Endometrial microvascular endothelial cells (primary cell): ENCODE results near the gene RPS6KA5. TPM values are rescaled to one million over a fixed set of nuclear protein-coding genes. Genes with fewer than 3 reads are reported as not detected.

Experiments
- in situ Hi-C: cut with HindIII; loops from 2 replicates; pipeline ENCODE4 v1.10.0; 2017; ENCODE audit warnings: low sequenced_read_pairs, low pct_unique_long_range_greater_than_20kb; ENCODE audit errors: inconsistent ontology term
- total RNA-seq: library from RNA; depleted of rRNA; stranded (reverse); fragments of >200 nt; gene quantifications from one replicate; pipeline ENCODE4 v1.2.3, GENCODE V29; 2015; ENCODE audit errors: inconsistent ontology term

The RPS6KA5 gene
- total RNA-seq, 1 donor from 2014 or later, result 2.5 TPM

GRCh38 chr14:90903101-90903500 lies 157.3 kb downstream of the RPS6KA5 start:
- in situ Hi-C loops, result loop anchor here (25.0 kb wide), 1 partner anchor 384 kb away; no protein-coding TSS in a partner anchor

- in situ Hi-C loops, result loop anchor here (25.0 kb wide), 1 partner anchor 387 kb away; no protein-coding TSS in a partner anchor
Measured at GRCh38 chr14:90900476-90901083, 159.9 kb downstream of the RPS6KA5 start.

GRCh38 chr14:90897022-90897421 lies 163.4 kb downstream of the RPS6KA5 start:
- in situ Hi-C loops, result no loop called here

GRCh38 chr14:90894241-90894640 lies 166.2 kb downstream of the RPS6KA5 start:
- in situ Hi-C loops, result no loop called here

GRCh38 chr14:90893510-90893909 lies 166.9 kb downstream of the RPS6KA5 start:
- in situ Hi-C loops, result no loop called here

GRCh38 chr14:90892970-90893369 lies 167.5 kb downstream of the RPS6KA5 start:
- in situ Hi-C loops, result no loop called here

GRCh38 chr14:90891326-90891725 lies 169.1 kb downstream of the RPS6KA5 start:
- in situ Hi-C loops, result no loop called here

- in situ Hi-C loops, result no loop called here
Measured at GRCh38 chr14:90890322-90891020, 170.0 kb downstream of the RPS6KA5 start.

GRCh38 chr14:90886297-90886815 lies 174.1 kb downstream of the RPS6KA5 start:
- in situ Hi-C loops, result no loop called here

- in situ Hi-C loops, result no loop called here
Measured at GRCh38 chr14:90883782-90884181, 176.7 kb downstream of the RPS6KA5 start.

GRCh38 chr14:90883197-90883596 lies 177.2 kb downstream of the RPS6KA5 start:
- in situ Hi-C loops, result no loop called here

- in situ Hi-C loops, result no loop called here
Measured at GRCh38 chr14:90880282-90880681, 180.2 kb downstream of the RPS6KA5 start.

GRCh38 chr14:90874599-90874998 lies 185.8 kb downstream of the RPS6KA5 start:
- in situ Hi-C loops, result no loop called here

- in situ Hi-C loops, result no loop called here
Measured at GRCh38 chr14:90871605-90872233, 188.7 kb downstream of the RPS6KA5 start.

GRCh38 chr14:90870950-90871604 lies 189.4 kb downstream of the RPS6KA5 start:
- in situ Hi-C loops, result no loop called here

- in situ Hi-C loops, result no loop called here
Measured at GRCh38 chr14:90867501-90867900, 192.9 kb downstream of the RPS6KA5 start.

GRCh38 chr14:90866833-90867232 lies 193.6 kb downstream of the RPS6KA5 start:
- in situ Hi-C loops, result no loop called here

- in situ Hi-C loops, result no loop called here
Measured at GRCh38 chr14:90864741-90865140, 195.7 kb downstream of the RPS6KA5 start.

GRCh38 chr14:90858511-90858910 lies 201.9 kb downstream of the RPS6KA5 start:
- in situ Hi-C loops, result no loop called here
